Heart left ventricle (tissue), 16 donors: ENCODE results near the gene NAIP. TPM values are rescaled to one million over a fixed set of nuclear protein-coding genes. Genes with fewer than 3 reads are reported as not detected.
"Not testable (repeated sequence)": the region's sequence is repeated elsewhere in the genome, so short reads cannot be mapped to it uniquely, and the experiment has no call there.

ENCODE experiments used
- ATAC-seq, 4 donors: fragments of 200-7000 bp; cut with Tn5 transposase; one replicate each; pipeline ENCODE4 v1.9.1; 2020 to 2022; ENCODE audit warnings: moderate library complexity in 4 of 4, mild to moderate bottlenecking in 3 of 4, moderate number of reproducible peaks in 1 of 4
- DNase-seq, 5 donors: peaks; one replicate each; pipeline ENCODE4 v3.0.0-alpha.2; 2020
- H3K27ac ChIP-seq, 12 donors: fragments of 200-600 bp; sonication (generic) in 4 of 12; one replicate each; pipeline versions ENCODE4 v1.5.0 to v1.8.0; 2016 to 2022; ENCODE audit warnings: mild to moderate bottlenecking in 2 of 12
- H3K27me3 ChIP-seq, 9 donors: fragments of 200-600 bp; sonication (generic) in 2 of 9; one replicate each; pipeline versions ENCODE4 v1.5.1 to v1.8.0; 2016 to 2022; ENCODE audit warnings: mild to moderate bottlenecking in 3 of 9
- H3K36me3 ChIP-seq, 9 donors: fragments of 200-600 bp; sonication (generic) in 2 of 9; one replicate each; pipeline versions ENCODE4 v1.5.0 to v1.8.0; 2018 to 2022; ENCODE audit warnings: mild to moderate bottlenecking in 2 of 9
- H3K4me1 ChIP-seq, 12 donors: fragments of 200-600 bp; sonication (generic) in 4 of 12; one replicate each; pipeline versions ENCODE4 v1.5.0 to v1.8.0; 2016 to 2022; ENCODE audit warnings: mild to moderate bottlenecking in 3 of 12
- H3K4me3 ChIP-seq, 12 donors: fragments of 200-600 bp; sonication (generic) in 4 of 12; one replicate each; pipeline versions ENCODE4 v1.5.0 to v1.8.0; 2017 to 2022; ENCODE audit warnings: mild to moderate bottlenecking in 9 of 12, moderate library complexity in 4 of 12
- H3K9me3 ChIP-seq, 12 donors: fragments of 200-600 bp; sonication (generic) in 4 of 12; one replicate each; pipeline versions ENCODE4 v1.5.0 to v1.8.0; 2016 to 2022; ENCODE audit warnings: mild to moderate bottlenecking in 1 of 12
- CTCF ChIP-seq, 12 donors: fragments of 200-600 bp; sonication (generic) in 4 of 12; IDR thresholded peaks; one replicate each; pipeline versions ENCODE4 v1.5.0 to v1.8.0; 2018 to 2022; ENCODE audit warnings: antibody characterized with exemption in 12 of 12, mild to moderate bottlenecking in 5 of 12
- POLR2A ChIP-seq, 2 donors: fragments of 450-650 bp; IDR thresholded peaks; one replicate each; pipeline ENCODE4 v1.6.1; 2017; ENCODE audit warnings: antibody characterized with exemption in 2 of 2, mild to moderate bottlenecking in 2 of 2, moderate library complexity in 2 of 2
- WGBS, 4 donors: extraction: QIAGEN DNeasy Blood & Tissue Kit in 2 of 4; methylation state at CpG; one replicate each; pipeline versions ENCODE4 v1.1.5 to v1.1.7; 2013 to 2018; 5-methylcytosine and 5-hydroxymethylcytosine counted together
- intact Hi-C, 10 donors: fragments of 100-400 bp; cut with DNase I; formaldehyde crosslinking; loops; one replicate each; pipeline versions ENCODE4 v1.11.1 to v1.14.2; 2022
- polyA plus RNA-seq, 2 donors: library from polyadenylated mRNA; stranded (reverse); fragments of 200-250 nt; gene quantifications; one replicate each; pipeline ENCODE4 v1.2.3, GENCODE V29; 2013
- total RNA-seq, 9 donors: library from RNA; depleted of rRNA in 2 of 9; stranded (reverse); fragments of >200 nt in 2 of 9; fragmentation: NEBNext Ultra II Directional in 3 of 9; extraction: Animal tissue kit (Norgen Biotek cat#: 25700) in 3 of 9; gene quantifications; one replicate each; pipeline versions ENCODE4 v1.1.0 to v1.2.4, GENCODE V29; 2016 to 2023
- donor health status: ischemic (EF 13 %, LVEDD 7.1; RV severe dilation, severe dysfunction).
- donor health status: healthy with polysubstance abuse.
- donor health status: DM: no; HTN: yes; CAD: no.
- donor health status: DM: no; HTN: no; CAD: no.
- donor health status: ischemic (EF 25% LVEDD 6.9; RV normal size, moderate dysfunction).
- donor health status: ischemic (EF 25% LVEDD 5.7; RV mildly dilated, moderate dysfunction).
- donor health status: healthy.
- donor health status: DM: yes; HTN: yes; CAD: no.
- donor health status: ischemic (EF 35%, LVEDD 5.7; RV mildly dilated, moderate dysfunction).
- donor health status: nonischemic (EF 11% LVEDD 7.7; RV severe dilation, severe dysfunction).
- donor health status: DM: yes; HTN: yes; CAD: no.
- donor health status: PGD.
- donor health status: ischemic (EF 29% LVEDD 5.4; RV normal size, mild dysfunction).
- donor health status: nonischemic (EF 23%, LVEDD 6.1; RV moderate dilation, normal function).

NAIP gene
- total and polyA plus RNA-seq, 11 donors, result 1.8 to 60.7 (median 4.9) TPM

- DNase-seq, result peak in 1 of 5 donors; percentile 18
- Histone ChIP-seq H3K27ac (no peak overlapping the region), H3K4me3 (no peak overlapping the region), H3K9me3 (no peaks in the 10 kb centered on the region), H3K4me1 (peaks cover 0 to 13% (median 0%) of the 10 kb centered on the region in 12 donors), H3K36me3 (peaks cover 0 to 31% (median 0%) of the 10 kb centered on the region in 9 donors), H3K27me3 (no peaks in the 10 kb centered on the region)
- intact Hi-C loops, result no loop called here
- TF ChIP-seq CTCF (IDR thresholded peaks at IDR 0.05) (no peak), POLR2A (IDR thresholded peaks at IDR 0.05) (no peak)
- 87 to 93% (median 90%) methylated on average over 8 of the region's 8 CpGs for WGBS, 4 donors
- no peak for ATAC-seq
Observed at GRCh38 chr5:71014176-71014575, 11.0 kb downstream of the NAIP start.

- peaks cover 0 to 13% (median 0%) of the 10 kb centered on the region in 12 donors for H3K4me1 ChIP-seq
- no peak overlapping the region for H3K4me3 ChIP-seq
- DNase-seq, result no peak
- 84 to 87% (median 86%) methylated on average over 12 of the region's 12 CpGs for WGBS, 4 donors
- H3K9me3 ChIP-seq, result no peaks in the 10 kb centered on the region
- peaks cover 0 to 31% (median 0%) of the 10 kb centered on the region in 9 donors for H3K36me3 ChIP-seq
- no peak overlapping the region for H3K27ac ChIP-seq
- intact Hi-C loops, result no loop called here
- H3K27me3 ChIP-seq, result no peaks in the 10 kb centered on the region
- TF ChIP-seq CTCF (IDR thresholded peaks at IDR 0.05) (no peak), POLR2A (IDR thresholded peaks at IDR 0.05) (no peak)
- no peak for ATAC-seq
Observed at GRCh38 chr5:71013575-71013974, 11.6 kb downstream of the NAIP start.

- intact Hi-C loops, result no loop called here
- DNase-seq (no peak), ATAC-seq (no peak)
- 78 to 88% (median 81%) methylated on average over 8 of the region's 8 CpGs for WGBS, 4 donors
- peaks cover 0 to 31% (median 0%) of the 10 kb centered on the region in 9 donors for H3K36me3 ChIP-seq
- no peaks in the 10 kb centered on the region for H3K27me3 ChIP-seq
- peaks cover 0 to 13% (median 0%) of the 10 kb centered on the region in 12 donors for H3K4me1 ChIP-seq
- no peak overlapping the region for H3K27ac ChIP-seq
- TF ChIP-seq CTCF (IDR thresholded peaks at IDR 0.05), result no peak
- no peak for TF ChIP-seq POLR2A (IDR thresholded peaks at IDR 0.05)
- no peak overlapping the region for H3K4me3 ChIP-seq
- H3K9me3 ChIP-seq, result no peaks in the 10 kb centered on the region
Observed at GRCh38 chr5:71011194-71011792, 13.8 kb downstream of the NAIP start.

- 70 to 75% methylated on average over 2 to 3 of the region's 7 CpGs; no CpG with 5 or more reads in 2 of the 4 donors for whole genome bisulfite sequencing, 4 donors
- H3K27me3 ChIP-seq, intact Hi-C loops, H3K4me3 ChIP-seq, H3K4me1 ChIP-seq, H3K27ac ChIP-seq, H3K9me3 ChIP-seq, DNase-seq: not testable (repeated sequence)
- peaks cover 0 to 22% (median 0%) of the 10 kb centered on the region in 9 donors for H3K36me3 ChIP-seq
- ATAC-seq, result peak in 1 of 4 donors; percentile 45
Observed at GRCh38 chr5:71006983-71007382, 18.2 kb downstream of the NAIP start.

GRCh38 chr5:70984882-70985281 is 40.3 kb downstream of the NAIP start:
- H3K9me3 ChIP-seq, H3K27ac ChIP-seq, intact Hi-C loops, H3K27me3 ChIP-seq, ATAC-seq, H3K4me1 ChIP-seq, H3K36me3 ChIP-seq, DNase-seq, H3K4me3 ChIP-seq: not testable (repeated sequence)
- no CpG with 5 or more reads among the region's 10 CpGs for WGBS, 4 donors

GRCh38 chr5:70967220-70967619 is 57.9 kb downstream of the NAIP start:
- intact Hi-C loops, DNase-seq, H3K4me3 ChIP-seq, H3K36me3 ChIP-seq, H3K27me3 ChIP-seq, H3K4me1 ChIP-seq, H3K27ac ChIP-seq, H3K9me3 ChIP-seq: not testable (repeated sequence)
- no CpG with 5 or more reads among the region's 7 CpGs for WGBS, 4 donors
- ATAC-seq, result peak in 1 of 4 donors; percentile 22

GRCh38 chr5:70964531-70964930 is 60.6 kb downstream of the NAIP start:
- H3K9me3 ChIP-seq, H3K4me1 ChIP-seq, H3K27me3 ChIP-seq, H3K27ac ChIP-seq, H3K36me3 ChIP-seq, intact Hi-C loops, DNase-seq, H3K4me3 ChIP-seq: not testable (repeated sequence)
- peak in 2 of 4 donors; percentile 26 to 44 for ATAC-seq

- WGBS, 4 donors, result 98% methylated on average over 5 of the region's 10 CpGs; no CpG with 5 or more reads in 3 of the 4 donors
- H3K9me3 ChIP-seq, H3K27me3 ChIP-seq, H3K4me3 ChIP-seq, intact Hi-C loops, H3K27ac ChIP-seq, ATAC-seq, DNase-seq, H3K4me1 ChIP-seq: not testable (repeated sequence)
- peaks cover 0 to 11% (median 0%) of the 10 kb centered on the region in 9 donors for H3K36me3 ChIP-seq
Observed at GRCh38 chr5:70953068-70953467, 72.1 kb downstream of the NAIP start.
